K562 (cell line): ENCODE data around the gene MBD4.

ENCODE experiments used
- EGR1 ChIP-seq: fragments of 450-650 bp; conservative IDR thresholded peaks from 2 replicates; pipeline ENCODE4 v1.6.1; 2017; ENCODE audit warnings: mild to moderate bottlenecking
- ILF3 ChIP-seq: fragments of 450-650 bp; IDR thresholded peaks from 2 replicates; pipeline ENCODE4 v1.6.1; 2018; ENCODE audit warnings: antibody characterized with exemption, mild to moderate bottlenecking, moderate library complexity, borderline replicate concordance
- KHSRP ChIP-seq: fragments of 450-650 bp; IDR thresholded peaks from 2 replicates; pipeline ENCODE4 v1.6.1; 2017
- MYBL2 ChIP-seq, 2 experiments: fragments of 450-650 bp in 1 of 2; sonication (generic) in 1 of 2; formaldehyde crosslinking in 1 of 2; IDR thresholded peaks; 2 replicates each; pipeline versions ENCODE4 v1.6.1 to v1.8.1; 2017 to 2022; ENCODE audit warnings: borderline replicate concordance in 1 of 2, inconsistent platforms in 1 of 2, low read depth in 1 of 2, mild to moderate bottlenecking in 1 of 2, missing genetic modification reagents in 1 of 2, moderate library complexity in 1 of 2
- POLR2A ChIP-seq: fragments of 450-650 bp; conservative IDR thresholded peaks from 2 replicates; pipeline ENCODE4 v1.6.1; 2016
- ZBTB7A ChIP-seq: IDR thresholded peaks from 2 replicates; pipeline ENCODE4 v1.6.1; 2011; ENCODE audit warnings: low read depth, mild to moderate bottlenecking, low read length, moderate library complexity, borderline replicate concordance; ENCODE audit not compliant: control insufficient read depth

- TF ChIP-seq POLR2A = no peak
- TF ChIP-seq EGR1 = no peak
- no peak for TF ChIP-seq KHSRP
- TF ChIP-seq ILF3 = no peak
- TF ChIP-seq ZBTB7A = no peak
- TF ChIP-seq MYBL2 (IDR thresholded peaks at IDR 0.05; ENCODE audit: low read depth) = no peak
- TF ChIP-seq MYBL2 (CRISPR knock-in tag; IDR thresholded peaks at IDR 0.05; ENCODE audit: borderline replicate concordance) = no peak
Measured at GRCh38 chr3:129393271-129393670, 46.5 kb downstream of the MBD4 start.
